ENCODE results near the gene TRPV6. TPM values are rescaled to one million over a fixed set of nuclear protein-coding genes. Genes with fewer than 3 reads are reported as not detected.

TRPV6 gene
- polyA plus RNA-seq, 1 donor from 2014 or later, result 0.30 TPM

GRCh38 chr7:142833174-142834048 lies 52.1 kb downstream of the TRPV6 start:
- Histone ChIP-seq H3K9me2 (ENCODE audit: insufficient read depth, low read length) (no peaks in the 10 kb centered on the region), H3K27me3 (ENCODE audit: insufficient read depth, low read depth, low read length) (no peaks in the 10 kb centered on the region), H3F3A (ENCODE audit: insufficient read depth, low read length, poor library complexity, severe bottlenecking) (no peaks in the 10 kb centered on the region), H3K36me3 (ENCODE audit: insufficient read depth, low read length) (no peaks in the 10 kb centered on the region), H3K9me3 (ENCODE audit: low read length) (no peaks in the 10 kb centered on the region), H3K27ac (ENCODE audit: low read length) (no peak overlapping the region), H3K9ac (ENCODE audit: low read length) (no peak overlapping the region), H2AFZ (ENCODE audit: low read depth, low read length) (no peak overlapping the region), H4K20me1 (ENCODE audit: insufficient read depth) (no peaks in the 10 kb centered on the region), H3K4me3 (ENCODE audit: low read length) (no peak overlapping the region), H3K4me2 (ENCODE audit: low read length) (no peak overlapping the region), H3K79me2 (replicated peaks; ENCODE audit: insufficient read depth, low read length) (no peaks in the 10 kb centered on the region)
- TF ChIP-seq MXI1 (conservative IDR thresholded peaks at IDR 0.05; ENCODE audit: poor library complexity, severe bottlenecking) (no peak), EZH2 (IDR thresholded peaks at IDR 0.05; ENCODE audit: borderline replicate concordance, insufficient read depth, low read length, poor library complexity, severe bottlenecking) (no peak), SMC3 (conservative IDR thresholded peaks at IDR 0.05; ENCODE audit: poor library complexity) (no peak), TAF1 (IDR thresholded peaks at IDR 0.05; ENCODE audit: low read depth) (no peak), CTCF (IDR thresholded peaks at IDR 0.05; ENCODE audit: poor library complexity, severe bottlenecking) (no peak), REST (IDR thresholded peaks at IDR 0.05; ENCODE audit: borderline replicate concordance) (no peak), RAD21 (conservative IDR thresholded peaks at IDR 0.05) (no peak), POLR2AphosphoS5 (IDR thresholded peaks at IDR 0.05) (no peak), EP300 (conservative IDR thresholded peaks at IDR 0.05; ENCODE audit: poor library complexity, severe bottlenecking) (no peak)

GRCh38 chr7:142832417-142832816 lies 53.1 kb downstream of the TRPV6 start:
- Histone ChIP-seq H3K4me3 (ENCODE audit: low read length) (no peak overlapping the region), H3K9me2 (ENCODE audit: insufficient read depth, low read length) (no peaks in the 10 kb centered on the region), H3K9me3 (ENCODE audit: low read length) (no peaks in the 10 kb centered on the region), H3K4me2 (ENCODE audit: low read length) (no peak overlapping the region), H4K20me1 (ENCODE audit: insufficient read depth) (no peaks in the 10 kb centered on the region), H3K9ac (ENCODE audit: low read length) (no peak overlapping the region), H3K79me2 (replicated peaks; ENCODE audit: insufficient read depth, low read length) (no peaks in the 10 kb centered on the region), H3K36me3 (ENCODE audit: insufficient read depth, low read length) (no peaks in the 10 kb centered on the region), H3F3A (ENCODE audit: insufficient read depth, low read length, poor library complexity, severe bottlenecking) (no peaks in the 10 kb centered on the region), H3K27ac (ENCODE audit: low read length) (no peak overlapping the region), H2AFZ (ENCODE audit: low read depth, low read length) (no peak overlapping the region), H3K27me3 (ENCODE audit: insufficient read depth, low read depth, low read length) (no peaks in the 10 kb centered on the region)
- TF ChIP-seq SMC3 (conservative IDR thresholded peaks at IDR 0.05; ENCODE audit: poor library complexity) (no peak), RAD21 (conservative IDR thresholded peaks at IDR 0.05) (no peak), MXI1 (conservative IDR thresholded peaks at IDR 0.05; ENCODE audit: poor library complexity, severe bottlenecking) (no peak), EZH2 (IDR thresholded peaks at IDR 0.05; ENCODE audit: borderline replicate concordance, insufficient read depth, low read length, poor library complexity, severe bottlenecking) (no peak), TAF1 (IDR thresholded peaks at IDR 0.05; ENCODE audit: low read depth) (no peak), CTCF (IDR thresholded peaks at IDR 0.05; ENCODE audit: poor library complexity, severe bottlenecking) (no peak), EP300 (conservative IDR thresholded peaks at IDR 0.05; ENCODE audit: poor library complexity, severe bottlenecking) (no peak), POLR2AphosphoS5 (IDR thresholded peaks at IDR 0.05) (no peak), REST (IDR thresholded peaks at IDR 0.05; ENCODE audit: borderline replicate concordance) (no peak)
